Activated CD8-positive, alpha-beta memory T cell treated with anti-CD3 and anti-CD28 coated beads, Interleukin-2, amount 50 U/mL, for 48 hours (primary cell): ENCODE results near the gene APLP2.
"Not testable (repeated sequence)": the region's sequence is repeated elsewhere in the genome, so short reads cannot be mapped to it uniquely, and the experiment has no call there.

Experiments used
- DNase-seq: peaks from one replicate; pipeline ENCODE4 v3.0.0-alpha.2; 2020

APLP2 gene

GRCh38 chr11:130069659-130070108 is at the start of gene APLP2:
Gene APLP2 (plus strand): TSS chr11:130069894. CDS start chr11:130069978, 84 bp downstream.
- peak; percentile 96 for DNase-seq

GRCh38 chr11:130020323-130020722 is 49.4 kb upstream of the APLP2 start:
- DNase-seq, result no peak

GRCh38 chr11:130021606-130022005 is 48.1 kb upstream of the APLP2 start:
- DNase-seq, result not testable (repeated sequence)

GRCh38 chr11:130022799-130023198 is 46.9 kb upstream of the APLP2 start:
- no peak for DNase-seq

GRCh38 chr11:130023204-130023603 is 46.5 kb upstream of the APLP2 start:
- no peak for DNase-seq

- no peak for DNase-seq
Observed at GRCh38 chr11:130024361-130024760, 45.3 kb upstream of the APLP2 start.

GRCh38 chr11:130025371-130025770 is 44.3 kb upstream of the APLP2 start:
- DNase-seq, result no peak

GRCh38 chr11:130029137-130029536 is 40.6 kb upstream of the APLP2 start:
- DNase-seq, result no peak

GRCh38 chr11:130031056-130031455 is 38.6 kb upstream of the APLP2 start:
- no peak for DNase-seq

GRCh38 chr11:130031945-130032344 is 37.7 kb upstream of the APLP2 start:
- no peak for DNase-seq

- no peak for DNase-seq
Observed at GRCh38 chr11:130032931-130033330, 36.8 kb upstream of the APLP2 start.

- no peak for DNase-seq
Observed at GRCh38 chr11:130034236-130034635, 35.5 kb upstream of the APLP2 start.

- no peak for DNase-seq
Observed at GRCh38 chr11:130037058-130037457, 32.6 kb upstream of the APLP2 start.

GRCh38 chr11:130037881-130038585 is 31.7 kb upstream of the APLP2 start:
- no peak for DNase-seq

GRCh38 chr11:130040281-130040940 is 29.3 kb upstream of the APLP2 start:
- no peak for DNase-seq

GRCh38 chr11:130042093-130042591 is 27.6 kb upstream of the APLP2 start:
- DNase-seq, result no peak

GRCh38 chr11:130043575-130043974 is 26.1 kb upstream of the APLP2 start:
- no peak for DNase-seq

GRCh38 chr11:130047141-130047540 is 22.6 kb upstream of the APLP2 start:
- DNase-seq, result no peak

GRCh38 chr11:130049328-130049771 is 20.3 kb upstream of the APLP2 start:
- DNase-seq, result no peak

GRCh38 chr11:130050257-130050656 is 19.4 kb upstream of the APLP2 start:
- DNase-seq, result no peak

GRCh38 chr11:130051082-130051481 is 18.6 kb upstream of the APLP2 start:
- no peak for DNase-seq

GRCh38 chr11:130052567-130052966 is 17.1 kb upstream of the APLP2 start:
- DNase-seq, result no peak

- DNase-seq, result no peak
Observed at GRCh38 chr11:130054966-130055365, 14.7 kb upstream of the APLP2 start.

- no peak for DNase-seq
Observed at GRCh38 chr11:130055617-130056016, 14.1 kb upstream of the APLP2 start.
